HG03066 (cell line): Measurements from ENCODE around the gene TMEM120B.

ENCODE experiments used
- ATAC-seq: cut with Tn5 transposase; IDR thresholded peaks from one replicate; pipeline ENCODE4 v1.9.1; 2021; ENCODE audit warnings: low read depth; ENCODE audit not compliant: unreplicated experiment

Gene TMEM120B

DNA sequence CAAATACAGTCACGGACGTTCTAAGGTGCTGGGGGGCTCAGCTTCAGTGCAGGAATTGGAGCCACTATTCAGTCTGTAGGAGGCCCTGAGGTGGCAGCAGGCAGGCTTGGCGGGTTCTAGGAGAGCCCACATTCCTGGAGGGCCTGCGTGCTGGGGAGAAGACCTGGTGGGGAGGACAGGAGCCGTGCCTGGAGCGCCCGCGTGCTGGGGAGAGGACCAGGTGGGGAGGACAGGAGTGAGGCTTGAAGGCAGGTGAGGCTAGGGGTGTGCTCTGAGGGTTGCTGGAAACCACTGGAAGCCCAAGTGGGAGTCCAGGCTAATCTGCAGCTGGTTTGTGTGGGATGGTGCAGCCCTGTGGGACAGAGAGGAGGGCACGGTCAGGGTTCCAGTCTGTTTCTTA, 57.8 kb downstream of the TMEM120B start:
- ATAC-seq = no peak

DNA sequence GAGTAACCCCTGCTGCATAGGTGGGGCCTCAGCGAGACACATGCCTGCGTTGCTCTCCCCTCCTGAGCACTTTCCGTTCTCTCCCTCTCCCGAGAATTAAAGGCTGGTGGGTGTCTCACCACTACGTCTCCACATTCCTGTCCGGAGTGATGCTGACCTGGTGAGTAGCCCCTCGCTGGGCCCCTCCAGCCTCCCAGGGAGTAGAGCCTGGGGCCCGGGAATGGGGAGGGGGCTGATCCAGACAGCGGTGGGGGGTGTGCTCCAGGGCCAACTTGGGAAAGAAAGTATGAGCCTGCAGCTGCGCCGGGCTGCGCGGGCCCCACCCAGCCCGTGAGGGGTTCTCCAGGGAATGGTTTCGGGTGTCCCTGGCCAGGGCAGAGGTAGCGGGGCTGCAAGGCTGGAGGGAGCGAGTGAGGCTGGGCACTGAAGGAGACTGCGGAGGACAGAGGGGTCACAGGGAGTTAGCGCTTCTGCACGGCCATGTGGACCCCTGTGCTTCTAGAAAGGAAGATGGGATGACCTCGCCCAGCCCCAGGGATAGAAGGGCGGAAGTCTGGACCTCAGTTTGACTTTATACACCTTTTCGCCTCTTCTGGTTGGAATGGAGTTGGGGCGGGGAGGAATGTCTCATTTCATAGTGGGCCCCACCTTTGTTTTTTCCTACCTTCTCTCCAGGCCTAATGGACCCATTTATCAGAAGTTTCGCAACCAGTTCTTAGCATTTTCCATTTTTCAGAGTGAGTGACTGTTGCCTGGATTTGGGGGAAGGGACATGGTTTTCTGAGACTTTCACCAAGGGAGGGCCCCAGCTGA, 58.5 kb downstream of the TMEM120B start:
- no peak for ATAC-seq

- peak; percentile 61 for ATAC-seq
Measured at GRCh38 chr12:121773011-121773777, 60.6 kb downstream of the TMEM120B start.

DNA sequence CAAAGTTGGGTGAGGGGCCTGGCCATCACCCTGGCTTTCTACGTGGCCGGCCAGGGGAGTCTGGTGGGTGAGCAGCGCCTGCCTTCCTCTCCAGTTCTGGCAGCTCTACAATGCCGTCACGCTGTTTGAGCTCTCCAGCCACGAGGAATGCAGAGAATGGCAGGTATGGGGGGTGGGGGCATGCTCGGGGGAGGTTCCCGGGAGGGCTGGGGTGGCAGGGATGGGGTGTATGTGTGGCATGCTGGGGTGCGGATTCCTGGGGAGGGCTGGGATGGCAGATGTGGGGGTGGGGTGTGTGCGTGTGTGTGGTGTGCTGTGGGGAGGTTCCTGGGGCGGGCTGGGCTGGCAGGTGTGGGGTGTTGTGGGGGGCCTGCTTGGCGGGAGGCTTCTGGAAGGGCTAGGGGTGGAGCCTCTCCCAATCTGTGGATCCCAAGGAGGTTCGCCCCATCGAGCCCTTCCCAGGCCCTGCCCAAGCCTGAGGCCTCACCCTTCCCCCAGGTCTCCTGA, 62.5 kb downstream of the TMEM120B start:
- no peak for ATAC-seq

- no peak for ATAC-seq
Measured at GRCh38 chr12:121775501-121775900, 62.9 kb downstream of the TMEM120B start.

DNA sequence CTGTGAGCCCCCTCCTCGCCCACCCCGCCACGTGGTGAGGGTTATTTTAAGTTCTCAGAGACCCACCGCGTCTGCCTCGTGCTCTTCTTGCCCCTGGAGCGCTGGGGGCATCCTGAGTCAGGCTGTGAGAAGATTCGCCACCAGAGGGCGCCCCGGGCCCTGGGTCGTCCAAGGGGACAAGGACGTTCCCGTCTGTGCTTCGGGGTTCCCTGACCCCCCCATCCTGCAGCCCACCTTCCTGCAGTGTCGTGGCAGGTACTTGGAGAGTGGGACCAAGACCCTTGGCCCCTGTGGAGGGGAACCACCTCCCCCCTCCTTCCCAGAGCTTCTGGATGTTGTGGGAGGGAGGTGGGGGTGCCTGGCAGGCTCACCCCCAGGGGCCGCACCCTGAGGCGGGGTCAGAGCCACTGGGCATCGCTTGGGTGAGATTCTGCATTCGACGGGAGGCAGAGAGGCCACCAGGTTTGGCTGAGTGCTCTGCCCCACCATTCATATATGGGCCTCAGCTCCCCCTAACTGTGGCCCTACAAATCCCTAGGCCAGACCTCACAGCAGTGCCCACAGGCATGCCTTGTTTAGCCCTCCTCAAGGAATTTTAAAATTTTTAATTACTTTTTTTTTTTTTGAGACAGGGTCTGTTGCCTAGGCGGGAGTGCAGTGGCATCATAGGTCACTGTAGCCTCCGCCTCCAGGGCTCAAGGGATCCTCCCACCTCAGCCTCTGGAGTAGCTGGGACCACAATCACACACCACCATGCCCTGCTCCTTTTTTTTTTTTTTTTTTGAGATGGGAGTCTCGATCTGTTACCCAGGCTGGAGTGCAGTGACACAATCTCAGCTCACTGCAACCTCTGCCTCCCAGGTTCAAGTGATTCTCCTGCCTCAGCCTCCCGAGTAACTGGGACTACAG, 63.9 kb downstream of the TMEM120B start:
- peak; percentile 51 for ATAC-seq

DNA sequence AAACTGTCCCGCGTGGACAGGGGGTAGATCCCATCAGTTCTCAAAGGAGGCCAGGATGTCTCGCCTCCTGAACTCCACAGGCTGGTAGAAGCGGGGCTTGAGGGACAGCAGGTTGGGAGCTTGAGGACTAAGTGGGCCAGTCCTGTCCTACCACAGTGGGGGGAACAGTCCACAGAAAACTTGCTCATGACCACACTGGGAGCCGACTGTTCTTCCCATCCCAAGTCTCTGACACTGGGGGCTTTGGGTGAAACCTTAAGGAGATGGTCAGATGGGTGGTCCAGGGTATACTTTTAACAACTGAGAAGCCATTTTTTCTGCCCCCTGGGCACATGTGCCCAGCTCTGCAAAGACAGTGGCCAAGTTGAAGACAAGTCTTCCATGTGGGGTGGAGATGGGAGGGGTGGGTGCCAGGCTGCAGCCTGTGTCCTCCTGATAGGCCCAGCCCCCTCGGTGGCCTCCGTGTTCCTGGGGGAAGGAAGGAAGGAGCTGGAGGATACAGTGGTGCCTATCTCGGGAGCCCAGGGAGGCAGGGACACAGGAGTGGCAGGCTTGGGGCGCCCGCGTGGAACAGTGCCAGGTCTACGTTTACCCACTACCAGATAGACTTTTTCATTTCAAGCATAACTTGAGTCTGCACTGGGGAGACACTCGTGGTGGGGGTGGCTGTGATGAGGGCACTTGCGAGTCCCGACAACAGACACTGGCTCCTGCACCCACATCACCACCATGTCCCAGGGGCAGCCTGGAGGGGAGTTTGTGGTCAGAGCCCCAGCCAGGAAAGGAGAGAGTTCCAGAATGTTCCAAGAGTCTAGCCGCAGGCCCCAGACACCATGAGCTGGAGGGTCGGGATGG, 66.2 kb downstream of the TMEM120B start:
- no peak for ATAC-seq

DNA sequence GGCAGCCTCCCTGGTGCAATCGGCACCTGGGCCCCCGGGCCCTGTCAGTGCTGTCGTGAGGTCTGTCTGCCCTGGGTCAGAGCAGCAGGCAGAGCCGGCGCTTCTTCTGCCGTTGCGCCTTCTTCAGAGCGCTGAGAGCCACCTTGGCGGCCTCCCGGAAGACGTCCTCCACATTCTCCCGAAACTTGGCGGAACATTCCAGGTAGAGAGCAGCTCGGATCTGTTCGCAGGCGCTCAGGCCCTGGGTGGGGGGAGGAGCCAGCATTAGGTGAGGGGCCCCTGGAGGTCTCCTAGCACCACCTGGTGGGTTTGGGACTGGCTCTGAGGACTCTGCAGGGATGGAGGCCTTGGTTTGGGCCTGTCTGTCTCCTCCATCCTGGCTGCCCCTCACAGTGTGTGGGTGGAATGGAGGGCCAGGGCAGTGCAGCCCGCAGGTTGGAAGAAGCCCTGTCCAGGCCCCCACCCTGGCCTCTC, 66.9 kb downstream of the TMEM120B start:
- ATAC-seq = no peak

GRCh38 chr12:121780429-121780828, 67.9 kb downstream of the TMEM120B start:
- ATAC-seq = no peak

DNA sequence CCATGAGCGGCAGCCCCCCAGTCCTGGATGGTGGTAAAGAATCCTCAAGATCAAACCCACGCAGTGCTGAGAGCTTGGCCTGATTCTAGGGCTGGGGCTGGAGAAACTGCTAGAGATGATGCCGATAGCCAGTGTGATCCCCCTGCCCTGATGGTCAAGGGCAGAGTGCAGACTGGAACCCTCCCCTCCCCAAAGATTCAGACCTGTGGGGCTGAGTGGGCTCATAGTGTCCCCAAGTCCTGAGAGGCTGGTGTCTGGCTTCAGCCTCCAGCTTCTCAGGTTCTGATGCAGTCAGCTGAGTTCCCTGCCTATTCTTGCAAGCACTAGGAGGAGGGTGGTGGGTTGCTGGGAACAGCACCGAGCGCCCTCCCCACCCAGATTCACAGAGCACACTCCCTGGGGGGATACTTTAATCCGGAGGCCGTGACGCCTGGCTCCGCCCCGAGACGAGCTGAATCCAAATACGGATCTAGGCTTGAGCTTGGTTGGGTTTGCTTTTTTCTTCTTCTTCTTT, 69.0 kb downstream of the TMEM120B start:
- ATAC-seq = no peak

DNA sequence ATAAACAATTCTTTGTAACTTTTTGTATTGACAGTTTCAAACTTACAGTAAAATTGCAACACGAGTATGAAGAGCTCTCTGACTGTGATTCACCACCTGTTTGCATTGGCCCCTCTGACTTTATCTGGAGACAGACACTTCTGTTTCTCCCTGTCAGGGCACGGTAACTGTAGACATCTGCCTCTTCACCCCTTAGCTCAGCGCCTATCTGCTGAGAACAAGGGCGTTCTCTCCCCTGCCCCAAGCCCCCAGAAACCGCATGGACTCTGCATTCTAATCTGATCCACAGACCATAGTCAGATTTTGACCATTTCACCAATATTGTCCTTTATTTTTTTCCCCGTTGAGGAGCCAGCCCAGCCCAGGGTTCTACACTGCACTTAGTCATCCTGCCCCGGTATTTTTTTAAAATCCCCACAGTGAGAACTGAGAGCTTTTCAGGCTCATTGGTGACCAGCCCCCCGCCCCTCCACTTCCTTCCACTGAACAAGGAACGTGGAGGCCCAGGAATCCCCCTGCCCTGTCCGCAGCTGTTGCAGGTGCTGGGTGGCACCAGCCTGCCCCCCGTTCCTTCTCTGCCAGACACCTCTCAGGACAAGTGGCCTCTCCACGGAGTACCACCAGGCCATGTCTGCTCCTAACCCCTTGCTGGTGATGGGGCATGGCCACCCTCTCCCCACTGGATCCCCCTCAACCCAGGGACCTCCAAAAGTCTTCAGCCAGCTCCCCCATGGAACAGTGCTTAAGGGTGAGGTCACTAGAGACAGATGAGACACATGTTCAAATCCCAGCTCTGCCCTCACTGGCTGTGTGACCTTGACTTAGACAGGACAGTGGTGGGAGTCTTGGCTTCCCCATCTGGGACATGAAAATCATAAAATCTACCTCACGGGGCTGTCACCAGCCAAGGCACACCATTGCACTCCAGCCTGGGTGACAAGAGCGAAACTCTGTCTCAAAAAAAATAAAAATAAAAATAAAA, 69.7 kb downstream of the TMEM120B start:
- ATAC-seq = no peak

- no peak for ATAC-seq
Measured at GRCh38 chr12:121783766-121784165, 71.2 kb downstream of the TMEM120B start.

DNA sequence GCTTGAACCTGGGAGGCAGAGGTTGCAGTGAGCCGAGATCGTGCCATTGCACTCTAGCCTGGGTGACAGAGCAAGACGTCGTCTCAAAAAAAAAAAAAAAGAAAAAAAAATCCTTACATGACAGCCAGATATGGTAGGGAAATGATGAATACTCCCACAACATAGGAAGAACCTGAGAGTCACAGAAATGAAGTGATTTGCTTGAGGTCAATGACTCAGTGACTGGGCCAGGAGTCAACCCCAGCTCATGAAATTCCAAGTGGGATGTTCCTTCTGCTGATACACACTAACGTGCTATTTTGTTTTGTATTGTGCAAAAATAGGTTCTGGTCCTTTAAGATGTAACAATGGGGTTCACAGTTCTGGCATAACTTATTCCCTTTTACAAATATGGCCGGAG, 71.9 kb downstream of the TMEM120B start:
- ATAC-seq = no peak

GRCh38 chr12:121786440-121786825, 73.9 kb downstream of the TMEM120B start:
- no peak for ATAC-seq

DNA sequence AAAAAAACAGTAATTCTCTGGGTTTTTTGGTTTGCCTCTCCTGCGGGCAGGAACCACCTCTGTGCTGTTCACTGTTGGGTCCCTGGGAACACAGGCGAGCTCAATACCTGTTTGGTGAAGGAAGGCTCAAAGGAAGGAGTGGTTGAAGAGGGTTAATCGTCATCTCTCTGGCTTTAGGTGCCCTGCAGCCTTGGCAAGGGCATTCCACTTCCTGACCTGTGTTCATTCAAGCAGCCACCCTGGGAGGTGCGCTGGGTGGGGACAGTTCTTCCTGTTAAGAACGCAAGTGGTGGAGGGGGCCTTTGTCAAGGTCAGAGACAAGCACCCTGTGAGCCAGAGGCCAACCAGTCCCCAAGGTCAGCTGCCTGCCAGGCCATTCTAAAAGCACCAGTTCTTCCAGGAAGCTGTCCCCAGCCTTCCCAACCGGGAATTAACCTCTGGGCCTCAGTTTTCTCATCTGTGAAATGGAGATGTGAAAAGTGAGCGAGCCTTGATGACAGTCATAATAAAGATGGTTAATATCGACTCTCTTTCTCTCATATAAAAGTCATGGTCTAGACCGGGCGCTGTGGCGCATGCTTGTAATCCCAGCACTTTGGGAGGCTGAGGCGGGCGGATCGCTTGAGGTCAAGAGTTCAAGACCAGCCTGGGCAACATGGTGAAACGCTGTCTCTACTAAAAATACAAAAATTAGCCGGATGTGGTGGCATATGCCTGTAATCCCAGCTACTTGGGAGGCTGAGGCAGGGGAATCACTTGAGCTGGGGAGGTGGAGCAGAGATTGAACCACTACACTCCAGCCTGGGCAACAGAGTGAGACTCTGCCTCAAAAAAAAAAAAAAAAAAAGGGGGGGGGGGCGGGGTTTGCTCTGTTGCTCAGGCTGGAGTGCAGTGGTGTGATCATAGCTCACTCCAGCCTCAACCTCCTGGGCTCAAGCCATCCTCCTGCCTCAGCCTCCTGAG, 74.8 kb downstream of the TMEM120B start:
- ATAC-seq = no peak

DNA sequence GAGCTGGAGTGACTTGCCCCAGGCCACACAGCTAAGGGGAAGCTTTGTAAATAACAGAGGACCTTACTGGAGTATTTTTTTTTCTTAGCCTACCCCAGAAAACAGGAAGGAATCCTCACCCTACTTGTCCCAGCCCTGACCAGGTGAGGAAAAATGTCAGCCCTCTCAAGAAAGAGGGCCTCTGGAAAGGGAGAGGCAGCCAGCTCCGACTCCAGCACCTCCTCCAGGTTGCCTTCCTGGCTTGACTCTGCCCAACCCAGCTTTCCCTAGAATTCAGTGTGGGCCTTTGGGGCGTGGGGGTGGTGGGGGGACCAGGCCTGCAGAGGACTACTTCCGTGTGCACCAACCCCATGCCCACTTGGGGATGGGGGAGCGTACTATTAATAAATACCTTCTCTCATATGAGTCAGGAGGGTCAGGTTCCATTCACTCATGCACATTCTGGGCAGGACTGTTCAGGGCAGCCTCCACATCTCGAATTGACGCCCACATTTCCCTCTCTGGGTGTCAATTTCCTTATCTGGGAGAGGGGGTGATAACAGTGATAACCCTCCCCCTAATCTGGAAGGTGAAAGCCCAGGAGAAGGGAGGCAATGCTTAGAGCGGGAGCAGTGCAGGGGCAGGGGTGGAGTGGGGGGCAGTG, 75.7 kb downstream of the TMEM120B start:
- ATAC-seq = no peak
